GM10248 (cell line): ENCODE results near the gene UBASH3B.
A peak's percentile ranks its signal among the peaks of the same experiment; 100 is the strongest.

Source experiments
- CTCF ChIA-PET: fragments of 300-600 bp; sonication (Branson Sonifier 250); formaldehyde crosslinking; extraction: SDS; loops from one replicate; lab custom pipeline; 2021; ENCODE audit warnings: antibody characterized with exemption; lab: Yijun Ruan, JAX
- POLR2A ChIA-PET: fragments of 350-650 bp; sonication (Branson Sonifier 250); formaldehyde crosslinking; extraction: SDS; loops from one replicate; lab custom pipeline; 2020; ENCODE audit warnings: antibody characterized with exemption; lab: Yijun Ruan, JAX
- DNase-seq: peaks from one replicate; pipeline ENCODE4 v3.0.0; 2012; ENCODE audit errors: extremely low spot score
- TF ChIP-seq, protein P1 (sequence below): IDR thresholded peaks from 2 replicates; pipeline ENCODE4 v1.5.1; 2012; ENCODE audit warnings: mild to moderate bottlenecking, low read depth; ENCODE audit errors: extremely low read depth, missing control alignments, control extremely low read depth

The UBASH3B gene

DNA sequence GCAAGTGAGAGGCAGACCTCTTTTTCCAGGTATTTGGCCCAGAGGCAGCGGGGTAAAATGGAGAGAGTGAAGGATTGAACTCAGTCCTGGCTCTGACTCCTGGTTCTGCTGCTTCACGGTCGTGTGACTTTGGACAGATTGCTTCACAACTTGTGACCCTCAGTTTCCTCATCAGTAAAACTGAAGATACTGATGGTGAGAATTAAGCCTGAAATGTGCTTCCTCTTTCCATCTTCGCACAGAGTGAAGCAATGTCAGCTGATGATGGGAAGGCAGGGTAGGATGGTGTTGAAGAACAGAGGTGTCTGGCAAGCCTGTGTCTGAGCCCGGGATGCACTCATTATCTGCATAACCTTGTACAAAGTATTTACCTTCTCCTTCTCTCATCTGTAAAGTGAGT is 59.0 kb downstream of the UBASH3B start:
- ChIA-PET CTCF (interaction anchor here (0.8 to 4.2 kb wide), 8 partner anchors 13 to 82 kb away, joined by 3 to 29 read pairs (median 4); no protein-coding TSS in a partner anchor), POLR2A (no interaction called here)
- TF ChIP-seq, protein P1, sequence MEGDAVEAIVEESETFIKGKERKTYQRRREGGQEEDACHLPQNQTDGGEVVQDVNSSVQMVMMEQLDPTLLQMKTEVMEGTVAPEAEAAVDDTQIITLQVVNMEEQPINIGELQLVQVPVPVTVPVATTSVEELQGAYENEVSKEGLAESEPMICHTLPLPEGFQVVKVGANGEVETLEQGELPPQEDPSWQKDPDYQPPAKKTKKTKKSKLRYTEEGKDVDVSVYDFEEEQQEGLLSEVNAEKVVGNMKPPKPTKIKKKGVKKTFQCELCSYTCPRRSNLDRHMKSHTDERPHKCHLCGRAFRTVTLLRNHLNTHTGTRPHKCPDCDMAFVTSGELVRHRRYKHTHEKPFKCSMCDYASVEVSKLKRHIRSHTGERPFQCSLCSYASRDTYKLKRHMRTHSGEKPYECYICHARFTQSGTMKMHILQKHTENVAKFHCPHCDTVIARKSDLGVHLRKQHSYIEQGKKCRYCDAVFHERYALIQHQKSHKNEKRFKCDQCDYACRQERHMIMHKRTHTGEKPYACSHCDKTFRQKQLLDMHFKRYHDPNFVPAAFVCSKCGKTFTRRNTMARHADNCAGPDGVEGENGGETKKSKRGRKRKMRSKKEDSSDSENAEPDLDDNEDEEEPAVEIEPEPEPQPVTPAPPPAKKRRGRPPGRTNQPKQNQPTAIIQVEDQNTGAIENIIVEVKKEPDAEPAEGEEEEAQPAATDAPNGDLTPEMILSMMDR, result no peak
- no peak for DNase-seq

DNA sequence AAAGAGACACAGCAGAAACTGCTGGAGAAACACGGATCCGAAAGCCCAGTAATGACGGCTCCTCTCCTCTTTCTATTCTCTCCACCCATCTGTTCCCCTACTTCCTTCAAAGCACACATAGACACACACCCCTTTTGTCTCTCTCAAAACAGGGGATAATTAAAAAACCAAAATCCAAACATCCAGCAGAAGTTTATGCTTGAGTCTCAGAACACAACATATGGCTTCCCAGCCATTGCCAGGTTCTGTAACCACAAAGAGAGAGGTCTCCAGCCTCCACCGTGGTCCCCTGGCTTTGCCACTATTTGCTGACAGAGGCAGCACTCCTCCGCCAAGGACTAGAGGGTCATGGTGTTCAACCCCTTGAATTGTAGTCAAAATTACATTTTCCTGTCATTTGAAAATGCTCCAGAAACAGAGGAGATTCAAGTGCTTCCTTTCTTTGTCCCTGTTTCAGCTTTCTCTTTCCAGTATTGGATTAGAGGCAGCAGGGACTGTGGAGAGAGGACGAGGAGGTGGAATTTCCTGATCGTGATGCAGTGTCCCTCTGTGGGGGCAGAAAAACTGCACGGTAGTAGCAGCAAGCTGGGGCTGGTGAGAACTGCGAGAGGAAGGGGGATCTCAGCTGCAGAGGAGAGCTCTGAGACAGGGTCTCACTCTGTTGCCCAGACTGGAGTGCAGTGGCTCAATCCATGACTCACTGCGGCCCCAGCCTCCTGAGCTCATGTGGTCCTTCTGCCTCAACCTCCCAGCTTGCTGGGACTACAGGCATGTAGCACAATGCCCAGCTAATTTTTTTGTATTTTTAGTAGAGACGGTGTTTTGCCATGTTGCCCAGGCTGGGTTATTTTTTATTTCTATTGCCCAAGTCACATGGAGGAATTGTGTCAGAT is 60.3 kb downstream of the UBASH3B start:
- TF ChIP-seq, protein P1, result no peak
- CTCF ChIA-PET, result interaction anchor here (0.9 to 1.9 kb wide), 6 partner anchors 13 to 92 kb away, joined by 3 to 5 read pairs (median 4); no protein-coding TSS in a partner anchor
- POLR2A ChIA-PET, result no interaction called here
- no peak for DNase-seq

DNA sequence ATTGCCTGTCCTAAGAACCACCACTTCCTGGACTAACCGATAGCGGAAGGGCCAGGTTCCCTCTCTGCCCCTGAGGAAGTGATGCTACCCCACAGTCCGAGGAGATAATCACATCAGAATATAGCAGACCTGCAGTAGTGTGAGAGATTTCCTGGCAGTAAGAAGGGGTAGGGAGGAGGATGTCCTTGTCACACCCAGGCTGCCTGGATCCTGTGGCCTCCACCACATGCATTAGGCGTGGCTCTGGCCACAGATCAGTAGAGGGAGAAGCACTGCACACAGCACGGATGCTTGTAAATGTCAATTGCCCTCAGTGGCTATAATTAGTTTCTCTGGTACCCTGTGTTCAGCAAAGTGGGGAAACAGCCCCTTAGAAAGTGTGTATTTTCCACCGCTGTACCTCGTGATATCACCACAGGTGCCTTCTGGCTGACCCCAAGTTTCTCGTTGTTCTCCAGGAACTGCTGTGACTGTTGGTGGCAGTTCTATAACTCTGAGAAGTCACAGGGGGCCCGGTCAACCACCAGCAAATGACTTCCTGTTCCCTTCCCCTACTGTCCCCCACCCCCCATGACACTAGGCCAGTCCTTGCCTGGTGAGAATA is 61.8 kb downstream of the UBASH3B start:
- DNase-seq, result peak; percentile 59
- ChIA-PET POLR2A (interaction anchor here (0.7 kb wide), 1 partner anchor 61 kb away, joined by 3 read pairs; no protein-coding TSS in a partner anchor), CTCF (no interaction called here)
- TF ChIP-seq, protein P1, result no peak

DNA sequence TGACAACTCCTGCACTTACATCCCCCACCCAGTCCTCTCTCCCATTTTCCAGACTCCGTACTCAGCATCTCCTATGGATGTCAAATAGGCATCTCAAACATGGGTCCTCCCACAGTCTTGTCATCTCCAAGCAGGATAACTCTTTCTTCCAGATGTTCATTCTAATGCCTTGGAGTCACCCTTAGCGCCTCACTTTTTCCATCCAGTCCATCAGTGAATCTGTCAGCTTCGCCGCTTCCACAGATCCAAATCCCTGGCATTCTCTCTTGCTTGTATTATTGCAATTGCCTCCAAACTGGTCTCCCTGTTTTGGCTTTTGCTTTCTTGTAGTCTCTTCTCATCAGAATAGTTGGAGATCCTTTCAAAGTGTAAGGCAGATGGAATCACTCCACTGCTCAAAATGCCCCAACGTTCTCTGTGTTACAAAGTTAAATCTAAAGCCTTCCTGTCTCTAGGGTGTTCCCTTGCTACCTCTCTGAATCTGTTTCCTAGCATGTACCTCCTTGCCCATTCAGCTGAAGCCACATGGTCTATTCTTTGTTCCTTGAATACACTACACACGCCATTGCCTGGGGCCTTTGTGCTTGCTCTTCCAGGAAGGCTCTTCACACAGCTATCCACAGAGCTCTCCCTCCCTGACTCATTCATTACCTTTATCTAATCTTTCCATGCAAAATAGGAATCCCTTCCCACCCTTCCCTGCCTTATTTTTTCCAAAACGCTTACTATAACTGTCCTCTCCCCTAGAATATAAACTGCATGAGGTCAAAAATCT is 64.8 kb downstream of the UBASH3B start:
- ChIA-PET CTCF (interaction anchor here (1.4 to 2.6 kb wide), 6 partner anchors 9 to 61 kb away, joined by 3 to 12 read pairs (median 7); no protein-coding TSS in a partner anchor), POLR2A (interaction anchor here (0.6 kb wide), 1 partner anchor 50 kb away, joined by 3 read pairs; no protein-coding TSS in a partner anchor)
- TF ChIP-seq, protein P1, result no peak
- DNase-seq, result no peak

DNA sequence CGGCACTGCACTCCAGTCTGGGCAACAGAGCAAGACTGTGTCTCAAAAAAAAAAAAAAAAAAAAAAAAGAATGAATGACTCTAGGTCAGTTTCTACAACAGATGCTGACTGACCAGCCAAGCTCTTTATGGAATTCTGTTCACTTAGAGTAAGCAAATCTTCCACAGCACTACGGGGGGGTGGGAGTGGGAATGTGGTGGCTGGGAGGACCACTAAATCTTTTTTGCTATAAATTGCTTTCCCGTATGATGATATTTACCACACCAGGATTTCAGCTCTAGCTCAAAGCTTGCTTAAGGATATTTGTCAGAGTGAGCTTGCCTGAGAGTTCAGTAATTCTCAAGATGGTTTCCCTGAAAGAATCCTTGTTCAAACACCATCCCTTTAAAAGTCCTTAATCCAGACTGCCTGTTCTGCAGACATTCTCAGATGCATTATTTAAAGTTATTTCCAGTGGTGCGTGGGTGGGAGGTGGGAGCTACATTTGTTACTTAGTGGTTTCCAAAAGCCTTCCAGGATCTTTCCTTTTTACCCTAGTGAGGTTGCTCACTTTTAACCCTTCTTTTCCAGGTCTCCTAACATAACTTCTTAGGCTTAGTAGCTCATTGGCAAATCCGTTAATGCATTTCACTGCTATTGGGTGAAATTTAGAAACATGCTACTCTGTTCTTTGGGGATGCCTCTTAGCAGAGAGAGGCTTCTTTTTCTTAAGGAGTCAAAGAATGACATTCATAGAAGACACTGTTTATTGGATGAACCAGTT is 65.9 kb downstream of the UBASH3B start:
- ChIA-PET CTCF (interaction anchor here (1.1 to 2.6 kb wide), 7 partner anchors 9 to 60 kb away, joined by 3 to 12 read pairs (median 6); no protein-coding TSS in a partner anchor), POLR2A (interaction anchor here (0.6 kb wide), 1 partner anchor 51 kb away, joined by 3 read pairs; no protein-coding TSS in a partner anchor)
- DNase-seq, result no peak
- TF ChIP-seq, protein P1, result no peak
